GM12892 (cell line): ENCODE data around the gene PANK2.

Experiments
- POLR2A ChIP-seq: IDR thresholded peaks from 2 replicates; pipeline ENCODE4 v1.6.1; 2011; ENCODE audit warnings: low read depth, low read length, control low read depth
- POLR2AphosphoS5 ChIP-seq: IDR thresholded peaks from 2 replicates; pipeline ENCODE4 v1.6.1; 2011; ENCODE audit warnings: low read depth, low read length, control low read depth

DNA sequence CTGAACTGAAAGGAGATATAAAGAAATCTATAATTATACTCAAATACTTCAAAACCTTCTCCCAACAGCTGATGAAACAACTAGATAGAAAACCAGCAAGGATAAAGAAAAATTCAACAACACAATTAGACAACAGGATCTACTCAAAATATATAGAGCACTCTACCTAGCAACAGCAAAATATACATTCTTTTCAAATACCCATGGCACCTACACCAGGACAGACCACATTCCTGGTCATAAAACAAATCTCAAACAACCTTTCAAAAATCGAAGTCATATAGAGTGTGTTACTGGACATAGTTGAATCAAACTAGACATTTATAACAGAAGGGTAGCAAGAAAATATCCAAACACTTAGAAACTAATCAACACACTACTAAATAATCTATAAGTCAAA, 83.0 kb downstream of the PANK2 start:
- TF ChIP-seq POLR2A, result no peak
- TF ChIP-seq POLR2AphosphoS5, result no peak
